GM18505 (cell line): Measurements from ENCODE around the gene LRRC1.

Source experiments
- ATAC-seq: cut with Tn5 transposase; IDR thresholded peaks from one replicate; pipeline ENCODE4 v1.9.1; 2021; ENCODE audit not compliant: unreplicated experiment
- POLR2A ChIP-seq: IDR thresholded peaks from 4 replicates; pipeline ENCODE4 v1.6.1; 2011; ENCODE audit warnings: borderline replicate concordance; ENCODE audit not compliant: insufficient read depth, insufficient read length; ENCODE audit errors: extremely low read depth

The LRRC1 gene

GRCh38 chr6:53912661-53913060 is 117.9 kb downstream of the LRRC1 start:
- no peak for TF ChIP-seq POLR2A
- no peak for ATAC-seq

DNA sequence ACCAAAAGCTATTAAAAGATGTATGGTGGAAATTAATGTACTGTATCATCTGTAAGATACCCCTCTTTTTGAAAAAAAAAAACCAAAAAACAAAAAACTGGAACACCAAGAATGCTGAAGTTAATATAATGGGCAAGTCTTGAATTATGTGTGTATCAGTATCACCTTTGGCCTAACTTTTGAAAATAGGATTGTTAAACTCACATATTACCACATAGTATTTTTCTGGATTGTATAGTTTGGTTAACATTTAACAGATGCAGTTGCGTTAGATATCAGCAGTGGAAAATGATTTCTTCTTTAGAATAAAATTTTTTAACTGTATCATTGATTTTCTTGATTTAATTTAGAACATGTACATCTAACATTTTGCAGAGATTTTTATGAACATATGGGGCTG is 118.5 kb downstream of the LRRC1 start:
- TF ChIP-seq POLR2A: no peak
- ATAC-seq: no peak

DNA sequence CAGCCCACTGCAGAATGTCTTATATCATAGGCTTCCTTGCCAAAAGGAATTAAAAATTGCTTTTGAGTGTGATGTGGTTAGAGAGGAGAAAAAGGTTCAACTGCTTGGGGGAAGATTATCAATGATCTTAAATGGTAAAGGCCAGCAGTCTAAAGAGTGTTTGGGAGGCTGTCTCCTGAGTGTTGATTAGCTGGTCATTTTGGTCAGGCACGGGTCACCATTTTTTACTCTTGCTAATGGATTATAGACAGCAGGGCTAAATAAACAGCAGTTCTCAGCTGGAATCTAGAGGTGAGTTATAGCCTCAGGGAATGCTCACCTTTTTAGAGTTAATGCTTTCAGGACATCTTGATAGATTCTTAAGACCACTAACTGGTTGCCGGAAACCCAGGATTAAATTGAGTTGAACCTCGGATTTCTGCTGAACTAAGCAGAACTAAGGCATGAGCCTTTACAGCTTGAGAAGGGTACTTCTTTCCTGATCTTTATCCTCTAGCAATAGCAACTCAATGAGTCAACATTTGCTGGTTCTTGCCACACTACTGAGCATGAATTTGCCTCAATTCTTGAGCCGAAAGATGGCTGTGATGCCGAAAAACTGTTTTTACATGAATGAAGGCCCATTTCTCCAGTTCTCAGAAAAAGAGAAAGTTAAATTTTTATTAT is 120.4 kb downstream of the LRRC1 start:
- ATAC-seq: no peak
- no peak for TF ChIP-seq POLR2A

DNA sequence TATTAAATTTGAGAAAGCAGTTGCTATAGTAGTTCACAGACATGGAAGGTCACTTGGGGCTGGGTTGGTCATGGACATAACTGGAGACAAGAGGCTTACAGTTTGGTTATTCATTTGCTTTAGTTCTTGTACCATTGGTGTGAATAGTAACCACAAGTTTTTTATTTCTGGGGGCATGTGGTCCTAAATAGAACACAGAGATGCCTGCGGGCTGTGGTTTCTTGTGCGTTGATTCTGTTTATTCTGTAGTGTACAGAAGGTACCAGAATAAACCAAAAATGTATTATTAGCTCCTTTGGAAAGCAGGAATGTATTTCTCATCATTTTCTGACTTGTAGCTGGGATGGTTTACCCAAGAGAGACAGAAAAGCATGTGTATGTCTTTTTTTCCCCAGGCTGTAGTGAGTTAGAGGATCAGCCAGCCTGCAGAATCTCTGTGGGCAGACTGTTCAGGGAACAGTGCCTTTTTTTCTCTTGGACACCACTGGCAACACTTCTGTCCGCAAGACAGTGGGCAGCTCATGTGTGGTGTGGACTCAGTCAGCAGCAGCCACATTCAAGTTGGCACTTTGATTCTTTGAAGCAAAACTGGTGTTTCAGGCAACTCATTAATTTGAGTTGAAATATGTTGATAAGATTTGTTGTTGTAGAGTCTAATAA is 122.1 kb downstream of the LRRC1 start:
- no peak for ATAC-seq
- TF ChIP-seq POLR2A: no peak

- no peak for TF ChIP-seq POLR2A
- no peak for ATAC-seq
Observed at GRCh38 chr6:53917464-53917842, 122.6 kb downstream of the LRRC1 start.

GRCh38 chr6:53918854-53919510 is 124.2 kb downstream of the LRRC1 start:
- no peak for TF ChIP-seq POLR2A

DNA sequence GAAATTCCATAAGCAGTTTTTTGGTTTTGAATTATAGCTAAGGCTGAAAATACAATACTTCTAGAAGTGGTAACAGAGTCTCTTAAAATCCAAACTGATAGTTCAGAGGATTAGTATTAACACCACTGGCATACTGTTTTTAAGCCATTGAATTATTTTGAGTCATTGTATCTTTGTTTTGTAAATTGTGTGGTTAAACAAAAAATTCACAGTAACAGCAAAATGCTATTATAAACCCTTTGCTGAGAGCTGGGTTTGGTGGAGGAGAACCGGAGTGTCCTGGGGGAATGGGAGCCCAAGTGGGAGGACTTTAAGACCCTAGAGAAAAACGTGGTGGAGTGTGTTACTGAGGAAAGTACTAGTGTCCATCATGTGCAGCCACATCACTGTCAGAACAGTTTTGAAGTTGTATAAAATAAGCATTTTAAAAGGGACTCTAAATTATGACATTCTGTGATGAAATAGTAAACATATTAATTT is 125.1 kb downstream of the LRRC1 start:
- TF ChIP-seq POLR2A: no peak
- ATAC-seq: no peak

More at GRCh38 chr6:53918854-53919510, 124.2 kb downstream of the LRRC1 start:
- no peak for ATAC-seq

GRCh38 chr6:53920881-53921280 is 126.1 kb downstream of the LRRC1 start:
- ATAC-seq: no peak
- TF ChIP-seq POLR2A: no peak

- TF ChIP-seq POLR2A: no peak
- ATAC-seq: no peak
Observed at GRCh38 chr6:53921639-53922038, 126.8 kb downstream of the LRRC1 start.

DNA sequence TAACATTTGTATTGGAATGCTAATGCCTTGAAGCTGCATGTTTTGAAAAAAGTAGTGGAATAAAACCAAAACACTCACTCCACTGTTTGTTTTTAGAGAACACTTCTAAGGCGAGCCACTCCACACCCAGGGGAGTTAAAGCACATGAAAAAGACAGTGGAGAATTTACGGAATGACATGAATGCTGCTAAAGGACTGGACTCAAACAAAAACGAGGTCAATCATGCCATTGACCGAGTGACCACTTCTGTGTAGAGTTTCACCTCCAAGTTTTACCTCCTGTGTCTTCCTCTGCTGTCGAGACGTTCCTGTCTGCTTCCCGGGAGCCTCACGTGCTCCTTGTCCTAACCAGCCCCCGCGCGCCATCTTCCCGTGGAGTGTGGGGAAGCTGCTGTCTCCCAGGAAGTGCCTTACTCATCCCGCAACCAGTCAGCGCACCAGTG is 127.8 kb downstream of the LRRC1 start:
- no peak for TF ChIP-seq POLR2A

GRCh38 chr6:53924277-53924676 is 129.5 kb downstream of the LRRC1 start:
- ATAC-seq: no peak
- TF ChIP-seq POLR2A: no peak

More for the DNA sequence above, 127.8 kb downstream of the LRRC1 start:
- ATAC-seq: no peak

- TF ChIP-seq POLR2A: no peak
- ATAC-seq: no peak
Observed at GRCh38 chr6:53924821-53925422, 130.1 kb downstream of the LRRC1 start.

GRCh38 chr6:53925891-53926290 is 131.1 kb downstream of the LRRC1 start:
- ATAC-seq: no peak
- no peak for TF ChIP-seq POLR2A
